Measurements from ENCODE around the gene ERMN. TPM values are rescaled to one million over a fixed set of nuclear protein-coding genes. Genes with fewer than 3 reads are reported as not detected.

Gene ERMN
- total RNA-seq, 2 experiments from 2014 or later, result 1.9 to 2.0 TPM

- no peak overlapping the region for H3K4me3 Mint-ChIP-seq
- H3K27ac Mint-ChIP-seq, result no peak overlapping the region
- peaks cover 46% of the 10 kb centered on the region for H3K36me3 Mint-ChIP-seq
- DNase-seq, result no peak
- H3K4me1 Mint-ChIP-seq, result peaks cover 32% of the 10 kb centered on the region
- peaks cover 41% of the 10 kb centered on the region for H3K9me3 Mint-ChIP-seq
- no peaks in the 10 kb centered on the region for H3K27me3 Mint-ChIP-seq
These were observed 14.5 kb upstream of the ERMN start for GRCh38 chr2:157339965-157340655.

GRCh38 chr2:157337978-157338377, 12.4 kb upstream of the ERMN start:
- H3K4me1 Mint-ChIP-seq, result peaks cover 49% of the 10 kb centered on the region
- no peak overlapping the region for H3K27ac Mint-ChIP-seq
- H3K4me3 Mint-ChIP-seq, result no peak overlapping the region

GRCh38 chr2:157336137-157337010, 10.8 kb upstream of the ERMN start:
- Mint-ChIP-seq H3K27ac (peak overlapping the region; percentile 43), H3K4me1 (peaks cover 64% of the 10 kb centered on the region), H3K36me3 (peaks cover 14% of the 10 kb centered on the region), H3K9me3 (peaks cover 8% of the 10 kb centered on the region), H3K27me3 (no peaks in the 10 kb centered on the region), H3K4me3 (peak overlapping the region; percentile 33)
- DNase-seq, result no peak

More at GRCh38 chr2:157337978-157338377, 12.4 kb upstream of the ERMN start:
- Mint-ChIP-seq H3K27me3 (no peaks in the 10 kb centered on the region), H3K36me3 (peaks cover 30% of the 10 kb centered on the region), H3K9me3 (peaks cover 23% of the 10 kb centered on the region)
- no peak for DNase-seq

GRCh38 chr2:157334797-157335196, 9.2 kb upstream of the ERMN start:
- H3K4me1 Mint-ChIP-seq, result peaks cover 71% of the 10 kb centered on the region
- peak overlapping the region; percentile 52 for H3K27ac Mint-ChIP-seq
- H3K9me3 Mint-ChIP-seq, result peaks cover 3% of the 10 kb centered on the region
- no peaks in the 10 kb centered on the region for H3K27me3 Mint-ChIP-seq
- no peak for DNase-seq
- H3K4me3 Mint-ChIP-seq, result peak overlapping the region; percentile 8
- peaks cover 8% of the 10 kb centered on the region for H3K36me3 Mint-ChIP-seq

GRCh38 chr2:157334335-157334734, 8.7 kb upstream of the ERMN start:
- Mint-ChIP-seq H3K27me3 (no peaks in the 10 kb centered on the region), H3K4me1 (peaks cover 75% of the 10 kb centered on the region), H3K4me3 (peak overlapping the region; percentile 16), H3K36me3 (peaks cover 10% of the 10 kb centered on the region), H3K9me3 (peaks cover 3% of the 10 kb centered on the region), H3K27ac (peak overlapping the region; percentile 52)
- no peak for DNase-seq

- Mint-ChIP-seq H3K36me3 (peaks cover 12% of the 10 kb centered on the region), H3K4me1 (peaks cover 75% of the 10 kb centered on the region), H3K9me3 (no peaks in the 10 kb centered on the region), H3K4me3 (no peak overlapping the region), H3K27me3 (no peaks in the 10 kb centered on the region), H3K27ac (peak overlapping the region; percentile 85)
- DNase-seq, result no peak
These were observed 7.9 kb upstream of the ERMN start for GRCh38 chr2:157333304-157334047.

GRCh38 chr2:157329524-157329923, 3.9 kb upstream of the ERMN start:
- H3K4me1 Mint-ChIP-seq, result peaks cover 65% of the 10 kb centered on the region
- peaks cover 8% of the 10 kb centered on the region for H3K36me3 Mint-ChIP-seq
- no peaks in the 10 kb centered on the region for H3K9me3 Mint-ChIP-seq
- no peak overlapping the region for H3K4me3 Mint-ChIP-seq
- H3K27ac Mint-ChIP-seq, result peak overlapping the region; percentile 6
- H3K27me3 Mint-ChIP-seq, result no peaks in the 10 kb centered on the region
- no peak for DNase-seq

- H3K36me3 Mint-ChIP-seq, result peaks cover 12% of the 10 kb centered on the region
- H3K27me3 Mint-ChIP-seq, result no peaks in the 10 kb centered on the region
- H3K4me1 Mint-ChIP-seq, result peaks cover 50% of the 10 kb centered on the region
- no peaks in the 10 kb centered on the region for H3K9me3 Mint-ChIP-seq
- DNase-seq, result peak; percentile 84
- H3K4me3 Mint-ChIP-seq, result peak overlapping the region; percentile 40
- H3K27ac Mint-ChIP-seq, result peak overlapping the region; percentile 75
These were observed 2.2 kb upstream of the ERMN start for GRCh38 chr2:157327621-157328500.

- H3K4me3 Mint-ChIP-seq, result peak overlapping the region; percentile 40
- H3K4me1 Mint-ChIP-seq, result peaks cover 47% of the 10 kb centered on the region
- H3K36me3 Mint-ChIP-seq, result peaks cover 12% of the 10 kb centered on the region
These were observed 1.6 kb upstream of the ERMN start for GRCh38 chr2:157327200-157327599.

GRCh38 chr2:157326698-157327097, 1.1 kb upstream of the ERMN start:
- no peak for DNase-seq
- Mint-ChIP-seq H3K4me3 (no peak overlapping the region), H3K9me3 (no peaks in the 10 kb centered on the region), H3K4me1 (peaks cover 43% of the 10 kb centered on the region), H3K36me3 (peaks cover 12% of the 10 kb centered on the region), H3K27me3 (no peaks in the 10 kb centered on the region), H3K27ac (no peak overlapping the region)

More at GRCh38 chr2:157327200-157327599, 1.6 kb upstream of the ERMN start:
- no peak for DNase-seq
- Mint-ChIP-seq H3K27me3 (no peaks in the 10 kb centered on the region), H3K9me3 (no peaks in the 10 kb centered on the region), H3K27ac (peak overlapping the region; percentile 75)

- no peak for DNase-seq
- Mint-ChIP-seq H3K27ac (no peak overlapping the region), H3K27me3 (no peaks in the 10 kb centered on the region), H3K4me3 (no peak overlapping the region), H3K9me3 (no peaks in the 10 kb centered on the region), H3K36me3 (peaks cover 20% of the 10 kb centered on the region), H3K4me1 (peaks cover 32% of the 10 kb centered on the region)
These were observed 1.2 kb downstream of the ERMN start for GRCh38 chr2:157324331-157324843.

- peaks cover 21% of the 10 kb centered on the region for H3K36me3 Mint-ChIP-seq
- no peak overlapping the region for H3K27ac Mint-ChIP-seq
- H3K4me3 Mint-ChIP-seq, result no peak overlapping the region
- no peaks in the 10 kb centered on the region for H3K9me3 Mint-ChIP-seq
- DNase-seq, result no peak
- no peaks in the 10 kb centered on the region for H3K27me3 Mint-ChIP-seq
- H3K4me1 Mint-ChIP-seq, result peaks cover 19% of the 10 kb centered on the region
These were observed 3.2 kb downstream of the ERMN start for GRCh38 chr2:157322432-157322831.

- Mint-ChIP-seq H3K4me3 (no peak overlapping the region), H3K9me3 (no peaks in the 10 kb centered on the region), H3K4me1 (peaks cover 13% of the 10 kb centered on the region), H3K27me3 (no peaks in the 10 kb centered on the region), H3K36me3 (peaks cover 21% of the 10 kb centered on the region), H3K27ac (no peak overlapping the region)
- DNase-seq, result no peak
These were observed 4.2 kb downstream of the ERMN start for GRCh38 chr2:157321466-157321865.

GRCh38 chr2:157320409-157320808, 5.2 kb downstream of the ERMN start:
- DNase-seq, result no peak
- H3K27me3 Mint-ChIP-seq, result no peaks in the 10 kb centered on the region
- H3K9me3 Mint-ChIP-seq, result no peaks in the 10 kb centered on the region
- no peak overlapping the region for H3K27ac Mint-ChIP-seq
- H3K36me3 Mint-ChIP-seq, result peaks cover 21% of the 10 kb centered on the region
- peaks cover 16% of the 10 kb centered on the region for H3K4me1 Mint-ChIP-seq
- H3K4me3 Mint-ChIP-seq, result no peak overlapping the region

Measured in activated naive CD8-positive, alpha-beta T cell treated with anti-CD3 and anti-CD28 coated beads for 36 hours (primary cell).